SK-N-SH treated with all-trans-retinoic acid at 6 μM for 48 hours (cell line): ENCODE data around the gene RAB3A.

Experiments used
- ISL1 ChIP-seq: fragments of 250-450 bp; sonication (Bioruptor Pico); IDR thresholded peaks from 2 replicates; pipeline ENCODE4 v2.1.2; 2022; ENCODE audit warnings: mild to moderate bottlenecking, moderate library complexity
- SNAI2 ChIP-seq: fragments of 250-450 bp; sonication (Bioruptor Pico); IDR thresholded peaks from 2 replicates; pipeline ENCODE4 v1.5.0; 2020; ENCODE audit warnings: mild to moderate bottlenecking, moderate library complexity

DNA sequence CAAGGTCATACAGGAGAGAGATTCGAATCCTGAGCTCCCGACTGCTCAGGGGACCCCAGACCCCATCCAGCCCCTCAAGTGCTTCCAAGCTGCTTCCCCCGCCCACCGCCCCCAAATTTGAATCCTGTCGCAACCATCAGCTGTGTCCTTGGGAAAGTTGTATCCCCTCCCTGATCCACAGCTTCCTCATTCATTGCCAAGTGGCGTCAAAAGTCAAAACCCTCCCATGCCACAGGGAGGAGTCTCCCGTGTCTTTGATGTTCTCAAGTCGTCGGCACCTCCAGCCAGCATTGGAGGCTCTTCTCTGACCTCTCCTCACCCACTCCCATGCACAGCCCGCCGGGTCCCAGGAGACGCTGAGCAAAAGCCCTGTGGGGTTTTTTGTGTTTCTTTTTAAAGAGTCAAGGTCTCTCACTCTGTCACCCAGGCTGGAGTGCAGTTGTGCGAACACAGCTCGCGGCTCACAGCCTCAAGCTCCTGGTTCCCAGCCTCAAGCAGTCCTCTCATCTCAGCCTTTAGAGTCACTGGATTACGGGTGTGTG lies 33.1 kb downstream of the RAB3A start:
- no peak for TF ChIP-seq SNAI2 (CRISPR knock-in tag)
- TF ChIP-seq ISL1 (CRISPR knock-in tag), result no peak
